Activated CD8-positive, alpha-beta T cell treated with anti-CD3 and anti-CD28 coated beads for 36 hours (primary cell): Measurements from ENCODE around the gene CTNNA2. TPM values are rescaled to one million over a fixed set of nuclear protein-coding genes. Genes with fewer than 3 reads are reported as not detected.

ENCODE experiments used
- ATAC-seq: fragments of 200-7000 bp; cut with Tn5 transposase; one replicate; pipeline ENCODE4 v1.10.0; 2021; ENCODE audit warnings: mild to moderate bottlenecking, moderate library complexity
- CTCF ChIA-PET: fragments of 350-600 bp; sonication (Branson Sonifier 250); formaldehyde crosslinking; loops from one replicate; lab custom pipeline; 2021; ENCODE audit warnings: antibody characterized with exemption; lab: Charles Lee
- POLR2A ChIA-PET: fragments of 350-600 bp; sonication (Branson Sonifier 250); formaldehyde crosslinking; loops from one replicate; lab custom pipeline; 2021; ENCODE audit warnings: antibody characterized with exemption; lab: Charles Lee
- DNase-seq: peaks from one replicate; pipeline ENCODE4 v3.0.0-alpha.2; 2020
- H3K27ac Mint-ChIP-seq: one replicate; pipeline ENCODE4 v1.8.0; 2021; ENCODE audit warnings: mild to moderate bottlenecking, mixed read lengths
- H3K27me3 Mint-ChIP-seq: one replicate; pipeline ENCODE4 v1.8.0; 2021; ENCODE audit warnings: mixed read lengths
- H3K36me3 Mint-ChIP-seq: one replicate; pipeline ENCODE4 v1.8.0; 2021; ENCODE audit warnings: low read depth, mixed read lengths
- H3K4me1 Mint-ChIP-seq: one replicate; pipeline ENCODE4 v1.8.0; 2021; ENCODE audit warnings: low read depth, mixed read lengths
- H3K4me3 Mint-ChIP-seq: one replicate; pipeline ENCODE4 v1.8.0; 2021; ENCODE audit warnings: mild to moderate bottlenecking, moderate library complexity, mixed read lengths
- H3K9me3 Mint-ChIP-seq: one replicate; pipeline ENCODE4 v1.8.0; 2021; ENCODE audit warnings: mixed read lengths
- intact Hi-C: fragments of 100-400 bp; cut with micrococcal nuclease; formaldehyde crosslinking; loops from one replicate; pipeline ENCODE4 v1.10.0; 2022
- total RNA-seq, 2 experiments: library from RNA; stranded (reverse); gene quantifications; one replicate each; pipeline ENCODE4 v1.2.3, GENCODE V29; 2021
- TF ChIP-seq, protein P1 (sequence below): fragments of 200-600 bp; IDR thresholded peaks from one replicate; pipeline ENCODE4 v1.8.0; 2022; ENCODE audit warnings: antibody characterized with exemption, mild to moderate bottlenecking

CTNNA2 gene
- total RNA-seq, 2 experiments from 2014 or later: not detected

DNA sequence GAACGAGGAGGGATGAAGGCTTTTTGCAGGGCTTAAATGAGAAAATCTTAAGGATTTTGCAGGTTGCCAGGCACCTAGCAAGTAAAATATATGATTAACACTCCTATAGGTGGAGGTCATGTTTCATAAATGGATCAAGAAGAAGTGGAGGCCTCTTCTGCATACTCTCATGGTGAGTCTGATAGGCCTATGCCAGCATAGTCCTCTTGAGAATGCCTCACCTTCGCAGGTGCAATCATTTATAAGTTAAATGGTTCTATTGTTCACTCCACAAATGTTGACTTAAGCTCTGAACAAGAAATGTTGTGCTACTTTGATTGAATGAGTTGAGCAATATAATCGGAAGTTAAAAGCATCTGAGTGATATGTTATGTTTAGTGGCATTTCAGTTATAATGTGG lies 779.6 kb downstream of the CTNNA2 start:
- H3K4me3 Mint-ChIP-seq: no peak overlapping the region
- H3K27me3 Mint-ChIP-seq: no peaks in the 10 kb centered on the region
- H3K4me1 Mint-ChIP-seq: no peaks in the 10 kb centered on the region
- POLR2A ChIA-PET: no interaction called here
- H3K36me3 Mint-ChIP-seq: no peaks in the 10 kb centered on the region
- intact Hi-C loops: no loop called here
- TF ChIP-seq, protein P1, sequence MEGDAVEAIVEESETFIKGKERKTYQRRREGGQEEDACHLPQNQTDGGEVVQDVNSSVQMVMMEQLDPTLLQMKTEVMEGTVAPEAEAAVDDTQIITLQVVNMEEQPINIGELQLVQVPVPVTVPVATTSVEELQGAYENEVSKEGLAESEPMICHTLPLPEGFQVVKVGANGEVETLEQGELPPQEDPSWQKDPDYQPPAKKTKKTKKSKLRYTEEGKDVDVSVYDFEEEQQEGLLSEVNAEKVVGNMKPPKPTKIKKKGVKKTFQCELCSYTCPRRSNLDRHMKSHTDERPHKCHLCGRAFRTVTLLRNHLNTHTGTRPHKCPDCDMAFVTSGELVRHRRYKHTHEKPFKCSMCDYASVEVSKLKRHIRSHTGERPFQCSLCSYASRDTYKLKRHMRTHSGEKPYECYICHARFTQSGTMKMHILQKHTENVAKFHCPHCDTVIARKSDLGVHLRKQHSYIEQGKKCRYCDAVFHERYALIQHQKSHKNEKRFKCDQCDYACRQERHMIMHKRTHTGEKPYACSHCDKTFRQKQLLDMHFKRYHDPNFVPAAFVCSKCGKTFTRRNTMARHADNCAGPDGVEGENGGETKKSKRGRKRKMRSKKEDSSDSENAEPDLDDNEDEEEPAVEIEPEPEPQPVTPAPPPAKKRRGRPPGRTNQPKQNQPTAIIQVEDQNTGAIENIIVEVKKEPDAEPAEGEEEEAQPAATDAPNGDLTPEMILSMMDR: no peak
- H3K9me3 Mint-ChIP-seq: peaks cover 4% of the 10 kb centered on the region
- H3K27ac Mint-ChIP-seq: no peak overlapping the region
- DNase-seq (no peak), ATAC-seq (no peak)
- CTCF ChIA-PET: no interaction called here

DNA sequence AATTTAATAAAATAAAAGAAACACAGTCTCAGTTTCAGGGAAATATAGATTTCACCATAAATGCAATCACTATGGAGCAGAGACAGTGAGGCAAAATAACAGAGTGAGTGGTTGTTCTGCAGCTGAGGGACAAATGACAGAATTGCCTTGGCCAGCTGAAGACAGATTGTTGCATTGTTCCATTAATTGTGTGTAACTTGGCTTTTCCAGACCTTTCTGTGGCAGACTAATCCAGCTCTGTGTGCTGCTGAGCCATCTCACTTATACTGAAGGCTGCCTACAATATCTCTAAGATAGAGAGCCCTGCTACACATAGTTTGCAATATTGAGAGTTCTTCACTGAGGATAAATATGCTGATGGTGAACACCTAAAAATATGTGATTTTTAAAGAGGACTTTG lies 780.2 kb downstream of the CTNNA2 start:
- intact Hi-C loops: no loop called here
- no peak for DNase-seq
- Mint-ChIP-seq H3K4me1 (no peaks in the 10 kb centered on the region), H3K9me3 (peaks cover 4% of the 10 kb centered on the region), H3K4me3 (no peak overlapping the region), H3K27ac (no peak overlapping the region), H3K27me3 (no peaks in the 10 kb centered on the region), H3K36me3 (no peaks in the 10 kb centered on the region)
- ChIA-PET POLR2A (no interaction called here), CTCF (no interaction called here)
- TF ChIP-seq, protein P1: no peak
- ATAC-seq: no peak

DNA sequence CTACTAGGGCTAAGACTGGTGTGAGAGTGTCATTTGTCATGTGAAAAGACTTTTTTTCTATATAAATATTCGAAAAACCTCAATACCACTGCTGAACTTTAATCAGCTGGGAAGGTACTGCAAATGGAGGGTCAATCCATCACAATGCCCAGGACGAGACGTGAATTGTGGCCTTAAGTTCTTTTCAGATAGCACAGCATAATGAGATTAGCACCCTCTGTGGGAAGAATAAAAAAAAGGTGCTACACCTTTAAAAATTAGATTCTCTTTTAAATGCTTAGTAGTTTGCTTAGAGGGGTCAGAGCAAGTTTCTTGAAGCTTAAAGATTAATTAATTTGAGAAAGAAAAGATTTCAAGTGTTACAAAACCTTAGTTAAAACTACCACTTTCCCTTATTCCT lies 786.1 kb downstream of the CTNNA2 start:
- no peak for ATAC-seq
- ChIA-PET CTCF (no interaction called here), POLR2A (no interaction called here)
- H3K36me3 Mint-ChIP-seq: no peaks in the 10 kb centered on the region
- peaks cover 29% of the 10 kb centered on the region for H3K27me3 Mint-ChIP-seq
- H3K9me3 Mint-ChIP-seq: peaks cover 3% of the 10 kb centered on the region
- no peak for DNase-seq
- H3K4me3 Mint-ChIP-seq: no peak overlapping the region
- peaks cover 2% of the 10 kb centered on the region for H3K4me1 Mint-ChIP-seq
- no peak overlapping the region for H3K27ac Mint-ChIP-seq
- TF ChIP-seq, protein P1: no peak
- intact Hi-C loops: no loop called here

DNA sequence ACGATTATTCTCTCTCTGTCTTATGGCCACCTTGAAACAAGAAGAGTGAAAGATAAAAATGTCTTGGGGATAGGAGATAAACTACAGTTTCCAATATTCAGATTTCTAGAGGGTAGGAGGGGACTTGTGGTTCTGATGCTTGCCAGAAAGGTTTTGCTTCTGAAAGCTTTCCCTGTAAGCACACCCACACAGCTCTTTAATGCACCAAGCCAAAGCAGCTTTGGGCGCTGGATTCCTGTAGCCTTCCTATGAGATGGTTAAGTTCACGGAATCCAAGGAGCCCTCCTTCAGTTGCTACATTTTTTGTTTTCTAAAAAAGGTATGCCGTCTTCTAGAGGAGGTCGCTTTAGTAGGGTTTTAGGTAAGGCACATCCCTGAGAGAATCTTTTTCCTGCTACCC lies 786.8 kb downstream of the CTNNA2 start:
- intact Hi-C loops: no loop called here
- Mint-ChIP-seq H3K4me3 (no peak overlapping the region), H3K4me1 (peaks cover 2% of the 10 kb centered on the region), H3K27me3 (peaks cover 34% of the 10 kb centered on the region), H3K36me3 (no peaks in the 10 kb centered on the region), H3K9me3 (peaks cover 3% of the 10 kb centered on the region), H3K27ac (no peak overlapping the region)
- ChIA-PET CTCF (no interaction called here), POLR2A (no interaction called here)
- ATAC-seq (no peak), DNase-seq (no peak)
- TF ChIP-seq, protein P1: no peak

DNA sequence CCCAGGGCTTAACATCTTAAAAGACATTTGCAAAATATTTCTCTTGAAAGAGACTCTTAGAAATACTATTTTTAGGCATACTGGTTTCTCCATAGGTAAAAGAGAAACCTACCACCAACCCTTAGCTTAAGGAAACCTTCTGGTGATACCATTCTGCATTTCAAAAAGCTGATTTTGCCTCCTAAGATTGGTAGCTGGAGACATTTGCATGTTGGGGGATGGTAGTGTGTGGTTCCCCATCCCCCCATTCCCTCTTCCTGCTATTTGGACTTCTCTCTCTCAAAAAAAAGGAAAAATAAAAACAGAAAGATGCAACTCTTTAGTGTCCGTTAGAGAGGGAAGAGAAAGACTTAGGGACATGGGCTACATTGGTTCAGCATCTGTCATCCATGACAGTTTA lies 787.5 kb downstream of the CTNNA2 start:
- TF ChIP-seq, protein P1: no peak
- Mint-ChIP-seq H3K27me3 (peaks cover 40% of the 10 kb centered on the region), H3K36me3 (no peaks in the 10 kb centered on the region), H3K4me1 (peaks cover 2% of the 10 kb centered on the region), H3K9me3 (peaks cover 3% of the 10 kb centered on the region), H3K4me3 (no peak overlapping the region), H3K27ac (no peak overlapping the region)
- POLR2A ChIA-PET: interaction anchor here (0.7 kb wide), 1 partner anchor 9 kb away, joined by 3 read pairs; no protein-coding TSS in a partner anchor
- no peak for ATAC-seq
- intact Hi-C loops: no loop called here
- DNase-seq: no peak
- CTCF ChIA-PET: no interaction called here
